Stimulated activated CD4-positive, alpha-beta T cell treated with anti-CD3 and anti-CD28 coated beads, Interleukin-4, amount 100 ng/mL, for 4 hours (primary cell): ENCODE measurements around the gene NEK4.
A peak's percentile ranks its signal among the peaks of the same experiment; 100 is the strongest.
"Not testable (repeated sequence)": the region's sequence is repeated elsewhere in the genome, so short reads cannot be mapped to it uniquely, and the experiment has no call there.

Source experiments
- DNase-seq, 2 experiments: peaks; one replicate each; pipeline ENCODE4 v3.0.0-alpha.2; 2020

NEK4 gene

DNA sequence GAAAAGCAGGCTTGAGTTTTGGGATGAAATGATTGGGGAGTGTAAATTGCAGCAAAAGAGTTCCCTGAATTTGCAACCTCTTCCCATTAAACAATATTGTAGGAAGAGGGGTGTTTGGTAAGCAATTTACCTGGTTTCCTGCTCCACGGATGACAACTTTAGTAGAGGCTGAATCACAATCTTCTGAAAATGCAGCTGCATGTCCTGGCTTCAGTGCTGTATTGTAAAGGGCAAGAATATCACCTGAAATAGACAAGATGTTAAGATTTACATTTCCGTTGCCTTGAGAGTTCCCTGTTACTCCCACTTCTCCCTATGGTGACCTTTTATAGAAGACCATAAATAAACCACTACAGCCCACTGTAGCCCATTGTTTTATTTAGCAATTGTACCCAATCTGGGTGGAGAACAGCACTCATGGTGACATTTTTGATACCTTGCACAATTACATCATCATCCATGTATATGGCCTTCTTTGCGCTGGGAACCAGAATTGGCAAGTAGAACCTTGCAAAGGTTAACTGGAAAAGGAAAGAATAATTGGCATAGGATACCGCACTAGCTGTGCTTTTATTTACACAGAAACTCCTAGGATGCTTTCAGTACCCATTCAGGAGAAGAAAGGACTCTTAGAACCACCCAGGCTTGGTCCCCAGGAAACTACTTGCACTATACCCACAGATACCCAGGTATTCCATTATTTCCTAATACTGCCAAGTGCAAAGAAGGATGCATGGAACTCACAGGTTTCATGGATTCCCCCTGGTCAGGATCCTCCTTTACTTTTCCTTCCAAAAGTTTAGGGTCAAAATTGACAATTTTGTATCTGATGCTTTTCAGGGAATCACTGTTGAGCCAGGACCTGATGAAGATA lies 74.7 kb downstream of the NEK4 start:
- no peak for DNase-seq

DNA sequence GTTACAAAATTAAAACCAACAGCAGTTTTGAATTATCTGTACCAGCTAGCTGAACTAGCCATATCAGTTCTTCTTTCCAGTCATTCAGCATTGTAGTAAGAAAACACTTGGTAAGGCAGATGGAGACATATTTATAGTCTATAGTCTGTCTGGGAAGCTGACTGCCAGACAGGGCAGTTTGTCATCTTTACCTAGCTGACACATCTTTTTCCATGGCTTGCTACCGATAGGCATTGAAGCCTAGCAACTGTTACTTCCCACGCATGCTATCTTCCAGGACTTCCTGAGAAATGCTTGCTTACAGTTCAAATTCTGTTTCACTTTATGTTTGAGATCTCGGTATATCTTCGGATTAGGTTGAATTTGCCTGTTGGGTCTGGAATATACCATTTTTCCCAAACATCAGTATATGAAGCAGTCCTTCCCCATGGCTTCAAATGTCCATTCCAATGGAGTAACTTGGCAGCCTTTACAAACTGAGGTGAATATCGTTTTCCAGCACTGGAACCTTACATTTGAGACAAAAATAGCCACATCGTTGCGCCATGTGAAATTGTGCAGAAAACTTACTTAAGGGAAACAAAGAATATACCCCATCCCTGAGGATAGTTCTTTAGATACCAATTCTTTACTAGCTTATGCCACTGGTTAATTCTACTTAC lies 76.1 kb downstream of the NEK4 start:
- DNase-seq: no peak

DNA sequence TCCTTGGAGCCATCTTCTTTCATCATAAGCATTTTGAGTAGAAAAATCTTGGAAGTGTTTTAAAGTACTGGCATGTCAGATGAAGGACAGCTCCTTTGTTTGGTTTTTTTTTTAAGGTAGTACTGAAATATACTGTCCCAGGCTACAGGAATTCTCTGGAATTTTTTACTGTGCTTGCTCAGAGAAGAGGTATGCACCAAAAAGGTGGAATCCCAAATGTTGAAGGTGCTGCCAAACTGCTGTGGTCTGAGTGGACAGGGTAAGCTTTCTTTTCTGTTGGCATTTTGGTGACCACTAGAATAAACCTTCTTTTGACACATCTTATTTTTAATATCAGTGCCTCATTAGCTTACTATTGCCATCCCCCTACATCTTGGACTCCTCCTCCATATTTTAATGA lies 77.7 kb downstream of the NEK4 start:
- DNase-seq: no peak

DNA sequence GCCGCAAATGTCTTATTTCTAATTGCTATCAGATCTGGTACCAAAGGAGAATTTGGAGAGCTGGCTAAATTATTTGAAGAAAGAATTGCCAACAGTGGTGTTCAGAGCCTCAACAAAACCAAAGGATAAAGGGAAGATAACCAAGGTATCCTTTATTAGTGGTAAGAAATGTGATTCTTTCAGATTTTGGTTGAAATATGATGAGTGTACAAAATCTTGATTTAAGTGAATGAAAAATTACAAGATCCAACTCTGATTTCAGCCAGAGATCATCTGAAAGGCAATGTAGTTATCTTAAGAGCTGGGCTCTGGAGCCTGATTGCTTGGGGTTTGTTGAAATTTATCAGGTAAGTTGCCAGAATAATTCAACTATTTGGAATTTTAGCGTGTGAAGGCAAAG lies 80.2 kb downstream of the NEK4 start:
- DNase-seq: no peak

DNA sequence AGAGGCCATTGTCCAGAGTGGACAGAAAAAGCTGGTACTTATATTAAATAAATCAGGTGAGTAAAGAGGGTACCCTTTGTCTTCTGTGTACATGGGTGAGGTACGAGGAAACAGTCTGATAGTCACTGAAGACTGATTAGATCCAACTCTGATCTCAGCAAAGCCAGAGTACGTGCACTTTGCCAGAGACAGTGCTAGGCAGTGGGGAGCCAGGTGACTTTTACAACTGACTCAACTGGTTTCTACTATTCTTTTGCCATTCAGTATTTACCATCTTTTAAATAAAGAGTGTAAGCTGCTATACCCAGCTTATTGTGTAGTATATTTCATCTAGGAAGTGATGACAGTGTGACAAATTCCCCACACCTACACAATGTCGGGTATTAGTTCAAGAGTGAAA lies 81.6 kb downstream of the NEK4 start:
- DNase-seq: no peak

DNA sequence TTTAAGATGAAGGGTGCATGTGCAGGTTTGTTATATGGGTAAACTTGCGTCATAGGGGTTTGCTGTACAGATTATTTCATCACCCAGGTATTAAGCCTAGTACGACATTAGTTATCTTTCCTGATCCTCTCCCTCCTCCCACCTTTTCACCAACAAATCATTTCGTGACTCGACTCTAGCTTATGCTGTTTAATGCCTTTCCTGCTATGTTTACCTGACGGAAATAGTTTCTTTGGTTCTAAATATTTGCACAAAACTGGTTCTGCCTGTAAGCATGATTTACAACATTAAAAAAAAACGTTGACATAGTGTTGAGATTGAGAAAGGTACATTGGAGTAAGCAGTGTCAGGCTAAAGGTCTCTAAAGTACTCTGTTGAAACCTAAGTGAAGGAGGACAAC lies 82.5 kb downstream of the NEK4 start:
- DNase-seq: no peak

DNA sequence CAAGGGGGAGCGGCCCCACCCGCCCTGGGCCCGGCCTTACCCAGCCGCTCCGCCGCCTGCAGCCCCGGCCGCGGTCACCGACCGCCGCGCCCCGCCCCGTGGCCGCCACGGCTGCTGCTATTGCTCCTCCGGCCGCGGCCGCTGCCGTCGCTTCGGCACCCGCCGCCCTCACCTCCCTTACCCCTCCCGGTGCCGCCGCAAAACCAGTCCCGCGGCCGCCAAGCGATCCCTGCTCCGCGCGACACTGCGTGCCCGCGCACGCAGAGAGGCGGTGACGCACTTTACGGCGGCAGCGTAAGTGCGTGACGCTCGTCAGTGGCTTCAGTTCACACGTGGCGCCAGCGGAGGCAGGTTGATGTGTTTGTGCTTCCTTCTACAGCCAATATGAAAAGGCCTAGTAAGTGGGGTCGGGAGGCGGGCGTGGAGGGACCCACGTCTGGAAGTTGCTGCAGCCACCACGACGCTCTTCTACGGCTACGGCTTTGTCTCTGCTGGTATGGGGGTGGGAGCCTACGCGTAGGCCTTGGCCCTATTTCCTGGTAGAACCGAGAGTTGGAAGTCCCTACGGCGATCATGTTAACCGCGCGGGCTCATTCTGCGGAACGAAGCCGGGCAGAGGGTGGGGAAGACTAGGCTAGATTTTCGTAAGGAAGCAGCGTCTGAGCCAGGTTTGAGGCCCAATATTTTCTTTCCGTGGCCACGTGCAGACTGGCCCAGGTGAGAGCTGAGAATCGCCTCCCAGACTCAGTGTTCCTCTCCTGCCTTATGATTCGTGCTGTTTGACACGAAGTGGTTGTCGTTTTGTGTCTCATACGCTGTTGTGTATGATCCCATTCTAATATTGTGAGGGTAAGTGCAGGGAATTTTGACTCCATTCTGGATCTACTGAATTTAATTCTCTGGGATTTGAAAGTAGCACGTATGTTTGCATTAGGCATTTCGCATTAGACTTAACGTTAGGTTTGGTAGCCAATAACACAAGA lies 84.7 kb downstream of the NEK4 start, which contains the start of the genes GNL3 and PBRM1:
GNL3 (plus strand) TSS at position 324 of the 983 bp plus-strand sequence; CDS start at position 385, 61 bp downstream.
PBRM1 (minus strand) TSS at position 205 of the 983 bp plus-strand sequence.
- DNase-seq: peak; percentile 90 to 93

DNA sequence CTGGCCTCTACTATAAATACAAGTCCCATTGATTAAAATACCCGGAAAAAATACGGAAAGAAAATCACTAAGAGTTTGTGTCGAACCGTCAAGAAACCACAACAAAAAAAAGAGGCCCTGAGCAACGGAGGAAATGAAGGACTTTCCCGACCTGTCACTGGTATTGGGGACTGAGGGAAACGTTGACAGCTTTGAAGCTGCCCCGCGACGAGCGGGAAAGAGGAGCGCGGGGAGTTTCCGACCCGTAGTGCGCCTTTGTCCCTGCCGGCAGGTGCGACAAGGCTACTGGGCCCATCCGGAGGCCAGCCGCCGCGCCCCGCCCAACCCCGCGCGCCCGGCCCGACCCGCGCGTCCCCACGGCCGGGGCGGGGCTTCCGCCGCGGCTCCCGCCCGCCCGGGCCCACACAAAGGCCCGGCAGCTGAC lies 85.4 kb downstream of the NEK4 start:
- peak; percentile 64 to 76 for DNase-seq

DNA sequence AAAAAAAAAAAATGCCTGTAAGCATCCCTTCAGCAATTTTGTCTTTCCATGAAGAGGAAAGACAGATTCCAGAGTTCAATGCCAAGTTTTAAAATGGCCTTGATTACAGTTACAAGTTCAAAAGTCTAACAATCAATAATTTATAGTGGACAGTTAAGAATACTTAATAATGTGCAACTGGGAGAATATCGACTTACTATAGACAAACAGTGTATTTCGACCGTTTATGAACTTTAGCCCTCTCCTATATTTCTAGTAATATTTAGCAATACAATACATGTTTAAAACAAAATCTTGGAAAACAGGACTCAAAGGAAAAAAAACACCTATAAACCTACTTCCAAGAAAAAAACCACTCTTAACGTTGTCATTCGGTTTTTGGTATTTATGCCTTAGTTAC lies 86.6 kb downstream of the NEK4 start:
- no peak for DNase-seq

DNA sequence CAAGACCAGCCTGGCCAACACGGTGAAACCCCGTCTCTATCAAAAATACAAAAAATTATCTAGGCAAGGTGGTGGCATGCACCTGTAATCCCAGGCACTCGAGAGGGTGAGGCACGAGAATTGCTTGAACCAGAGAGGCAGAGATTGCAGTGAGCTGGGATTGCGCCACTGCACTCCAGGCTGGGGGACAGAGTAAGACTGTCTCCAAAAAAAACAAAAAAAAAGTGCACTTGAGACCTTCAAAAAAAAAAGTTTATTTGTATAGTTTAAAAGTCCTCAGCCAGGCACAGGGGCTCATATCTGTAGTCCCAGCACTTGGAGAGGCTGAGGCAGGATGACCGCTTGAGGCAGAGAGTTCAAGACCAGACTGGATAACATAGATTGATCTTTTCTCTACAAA lies 87.1 kb downstream of the NEK4 start:
- no peak for DNase-seq

DNA sequence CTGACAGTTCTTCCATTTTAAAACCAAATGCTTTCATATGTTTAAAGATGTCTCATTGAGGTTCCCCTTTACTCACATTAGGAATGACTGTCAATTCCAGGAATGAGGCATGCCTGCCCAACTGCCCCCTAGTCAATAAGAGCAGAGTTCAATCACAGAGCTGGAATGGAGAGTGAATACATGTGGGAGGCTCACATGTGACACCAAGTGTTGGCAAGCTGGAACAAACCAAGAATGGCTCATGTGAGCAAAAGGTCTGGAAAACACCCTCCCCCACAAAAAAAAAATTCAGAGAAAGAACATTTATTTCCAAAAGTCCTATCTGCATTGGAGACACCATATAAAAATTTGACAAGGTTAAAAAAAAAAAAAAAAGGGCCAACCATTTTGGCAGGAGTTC lies 88.7 kb downstream of the NEK4 start:
- no peak for DNase-seq

DNA sequence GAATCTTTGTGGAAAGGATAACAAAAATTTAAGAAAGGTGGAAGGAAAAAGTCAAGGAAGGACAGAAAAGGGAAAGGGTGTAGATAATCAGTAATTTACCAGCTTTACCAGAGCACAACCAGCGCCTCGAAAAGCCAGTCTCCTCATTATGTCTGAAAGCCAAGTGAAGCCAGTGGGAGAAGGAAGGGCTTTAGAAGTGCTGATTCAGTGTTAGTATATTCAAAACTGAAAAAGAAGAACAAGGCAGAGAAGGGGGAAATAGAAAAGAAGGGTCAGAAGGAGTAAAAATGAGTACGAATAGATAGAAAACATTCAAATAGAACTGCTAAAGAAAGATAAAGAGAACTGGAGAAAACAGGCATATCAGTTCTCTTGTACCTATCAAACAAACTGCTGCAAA lies 89.1 kb downstream of the NEK4 start:
- DNase-seq: no peak

DNA sequence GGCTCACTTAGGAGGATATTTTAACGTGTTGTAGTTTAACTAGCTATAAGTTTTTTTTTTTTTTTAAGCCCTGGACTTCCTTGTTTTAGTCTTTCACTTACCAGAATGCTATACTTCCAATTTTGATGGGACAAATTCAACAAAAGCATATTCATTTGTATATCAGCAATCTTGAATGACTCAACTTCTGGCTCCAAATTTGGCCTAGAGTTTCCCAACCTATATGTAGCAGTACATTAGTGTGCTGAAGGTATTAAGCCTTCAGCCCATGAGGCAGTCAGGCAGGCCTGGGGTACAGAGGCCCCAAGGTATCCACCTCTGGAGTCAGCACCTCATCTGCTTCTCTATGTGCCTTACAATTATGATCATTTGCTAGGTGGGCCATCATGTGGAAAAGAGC lies 90.9 kb downstream of the NEK4 start:
- DNase-seq: no peak

DNA sequence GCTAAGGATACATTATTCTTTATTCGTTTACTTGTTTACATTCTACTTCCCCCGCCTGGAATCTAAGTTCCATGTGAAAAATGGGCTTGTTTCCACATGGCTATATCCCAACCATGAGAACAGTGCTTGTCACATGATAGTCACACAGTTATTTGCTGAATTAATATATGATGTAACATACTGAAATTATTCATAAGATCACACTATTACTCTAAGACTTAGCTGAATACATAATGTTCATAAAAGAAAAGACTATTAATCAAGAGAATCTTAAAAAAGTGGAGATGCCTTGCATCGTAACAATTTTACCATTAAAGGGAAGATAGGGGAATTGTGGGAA lies 91.6 kb downstream of the NEK4 start:
- DNase-seq: no peak

DNA sequence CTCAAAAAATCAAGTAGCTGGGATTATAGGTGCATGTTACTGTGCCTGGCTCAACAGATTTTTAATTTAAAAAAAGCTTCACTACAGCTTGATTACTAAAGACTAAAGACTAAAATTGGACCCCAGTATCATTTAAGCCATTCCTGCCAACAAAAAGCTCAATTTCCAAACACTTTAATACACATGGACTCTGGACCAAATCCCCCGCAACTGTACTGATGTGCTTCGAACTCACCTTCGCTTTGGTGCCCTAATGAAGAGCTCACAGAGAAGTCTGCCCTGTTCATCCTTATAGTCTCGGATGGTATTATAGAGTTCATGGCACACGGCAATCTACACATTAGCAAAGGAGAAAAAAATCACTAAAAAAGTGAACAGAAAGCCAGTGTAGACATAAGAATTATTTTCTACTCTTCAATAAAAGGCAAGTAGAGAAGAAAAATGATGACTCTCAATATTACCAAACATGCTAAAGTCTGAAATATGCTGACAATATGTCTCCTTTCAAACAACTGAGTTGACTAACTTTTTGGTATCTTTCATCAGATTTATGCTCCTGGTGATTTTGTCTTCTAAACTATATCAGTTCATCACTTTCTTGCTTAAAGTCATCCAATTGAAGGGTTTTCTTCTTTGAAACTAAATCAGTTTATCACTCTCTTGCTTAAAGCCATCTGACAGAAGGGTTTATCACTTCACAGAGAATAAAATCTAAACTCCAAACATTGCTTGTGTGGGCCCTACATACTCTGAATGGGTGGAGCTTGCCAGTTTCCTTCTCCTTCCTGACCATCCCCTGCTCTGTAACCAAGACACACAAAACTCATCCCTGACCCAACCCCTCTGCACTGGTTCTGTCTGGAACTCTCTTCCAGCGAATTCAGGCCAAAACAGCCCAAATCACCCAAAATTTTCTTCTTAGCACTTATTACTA lies 92.2 kb downstream of the NEK4 start:
- no peak for DNase-seq

DNA sequence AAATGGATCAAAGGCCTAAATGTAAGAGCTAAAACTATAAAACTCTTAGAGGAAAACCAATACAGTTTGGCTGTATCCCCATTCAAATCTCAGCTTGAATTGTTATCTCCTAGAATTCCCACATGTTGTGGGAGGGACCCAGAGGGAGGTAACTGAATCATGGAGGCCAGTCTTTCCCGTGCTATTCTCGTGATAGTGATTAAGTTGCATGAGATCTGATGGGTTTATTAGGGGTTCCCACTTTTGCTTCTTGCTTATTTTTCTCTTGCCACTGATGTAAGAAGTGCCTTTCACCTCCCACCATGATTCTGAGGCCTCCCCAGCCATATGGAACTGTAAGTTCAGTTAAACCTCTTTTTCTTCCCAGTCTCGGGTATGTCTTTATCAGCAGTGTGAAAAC lies 94.5 kb downstream of the NEK4 start:
- DNase-seq: not testable (repeated sequence)

DNA sequence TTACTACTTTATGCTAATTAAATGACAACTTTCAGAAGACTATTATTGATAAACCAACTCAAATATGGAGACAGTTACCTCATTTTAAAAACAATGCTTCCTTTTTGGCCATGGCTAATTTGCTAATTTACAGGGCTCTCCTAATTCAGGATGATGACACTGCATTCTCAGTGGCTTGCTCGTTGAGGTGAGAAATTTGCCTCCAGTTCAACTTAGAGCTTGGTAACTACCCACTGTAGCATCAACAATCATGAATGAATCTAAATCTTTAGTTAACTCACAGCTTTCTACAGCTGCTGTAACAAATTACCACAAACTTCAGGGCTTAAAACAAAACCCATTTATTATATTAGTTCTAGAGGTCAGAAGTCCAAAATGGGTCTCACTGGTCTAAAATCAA lies 99.1 kb downstream of the NEK4 start:
- DNase-seq: no peak

DNA sequence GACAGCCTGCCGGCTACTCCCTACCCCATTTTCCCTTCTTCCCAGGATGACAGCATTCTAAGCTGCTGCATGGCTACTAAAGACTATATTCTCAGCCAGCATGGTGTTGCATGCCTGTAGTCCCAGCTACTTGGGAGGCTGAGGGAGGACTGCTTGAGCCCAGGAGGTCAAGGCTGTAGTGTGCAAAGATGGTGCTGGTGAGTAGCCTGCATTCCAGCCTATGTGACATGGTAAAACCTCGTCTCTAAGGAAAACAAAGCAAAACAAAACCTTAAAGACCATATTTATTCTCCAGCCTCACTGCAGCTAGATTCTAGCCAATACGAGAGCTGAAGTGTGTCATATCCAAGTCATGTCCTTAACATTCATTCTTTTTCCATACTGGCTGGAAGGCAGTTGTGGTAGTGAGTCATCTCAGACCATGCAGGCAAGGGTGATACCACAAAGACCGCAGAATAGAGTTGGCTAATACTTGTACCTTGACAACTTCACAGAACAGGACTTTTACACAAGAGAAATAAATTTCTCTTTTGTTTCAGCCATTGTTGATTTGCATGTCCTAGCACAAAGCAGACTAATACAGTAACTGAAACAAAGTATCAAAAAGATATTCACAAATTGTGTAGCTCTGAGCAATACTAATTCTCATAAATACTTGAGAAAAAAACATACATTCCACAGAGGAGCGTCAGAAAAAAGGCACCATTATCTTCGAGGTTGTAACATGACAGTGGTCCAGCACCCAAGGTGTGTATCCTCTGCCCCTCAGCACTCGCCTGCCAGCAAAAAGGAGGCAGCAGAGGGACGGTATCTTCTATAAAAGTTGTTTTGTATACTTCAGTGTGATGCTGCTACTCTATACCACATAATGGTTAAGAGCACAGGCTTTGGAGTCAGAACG lies 99.9 kb downstream of the NEK4 start:
- peak in 1 of 2 experiments; percentile 32 for DNase-seq

DNA sequence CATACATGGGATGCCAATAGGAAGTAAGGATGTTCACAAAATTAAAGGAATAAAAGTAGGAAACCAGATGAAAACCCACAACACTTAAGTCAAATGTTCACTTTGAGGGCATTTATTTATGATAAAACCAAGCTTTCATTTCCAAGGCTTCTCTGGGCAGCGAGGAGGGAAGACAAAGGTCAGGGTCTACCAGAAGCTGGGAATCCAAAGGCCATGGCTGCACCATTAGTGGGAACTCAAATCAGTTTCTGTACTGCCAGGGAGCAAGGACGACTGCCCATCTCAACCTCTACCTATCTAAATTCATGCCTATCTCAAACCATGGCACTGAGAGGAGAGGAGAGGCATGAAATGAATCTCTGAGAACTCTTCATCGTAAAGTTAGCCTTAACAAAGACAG lies 107.6 kb downstream of the NEK4 start:
- DNase-seq: no peak

DNA sequence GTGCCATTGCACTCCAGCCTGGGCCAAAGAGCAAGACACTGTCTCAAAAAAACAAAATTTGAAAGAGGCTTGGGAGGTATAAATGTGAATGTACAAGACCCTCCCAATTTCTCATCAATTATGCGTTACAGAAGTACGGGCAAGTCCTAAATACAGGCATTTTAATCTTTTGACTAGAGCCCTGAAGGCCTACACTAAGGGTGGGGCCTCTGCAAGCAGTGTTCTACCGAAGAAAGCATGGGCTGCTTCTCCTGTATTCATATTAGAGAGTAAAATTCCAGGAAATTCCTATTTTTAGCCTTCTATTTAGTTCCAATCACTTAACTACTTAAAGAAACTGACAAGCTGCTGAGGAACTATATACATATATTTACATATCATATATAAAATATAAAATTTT lies 110.7 kb downstream of the NEK4 start:
- no peak for DNase-seq
